MM.1S (cell line): Measurements from ENCODE around the gene PTK7.

Experiments used
- EZH2 ChIP-seq: fragments of 300-600 bp; sonication (generic); optimal IDR thresholded peaks from 2 replicates; pipeline ENCODE3; 2017; ENCODE audit warnings: low read depth, mild to moderate bottlenecking, antibody characterized with exemption, low read length, mixed read lengths
- EZH2phosphoT487 ChIP-seq: fragments of 300-600 bp; sonication (generic); IDR thresholded peaks from 2 replicates; pipeline ENCODE4 v1.6.1; 2018; ENCODE audit warnings: antibody characterized with exemption, low read length
- TF ChIP-seq, protein P1 (sequence below): fragments of 300-600 bp; sonication (generic); IDR thresholded peaks from 2 replicates; pipeline ENCODE4 v1.5.1; 2016; ENCODE audit warnings: antibody characterized with exemption, low read length, mixed read lengths

DNA sequence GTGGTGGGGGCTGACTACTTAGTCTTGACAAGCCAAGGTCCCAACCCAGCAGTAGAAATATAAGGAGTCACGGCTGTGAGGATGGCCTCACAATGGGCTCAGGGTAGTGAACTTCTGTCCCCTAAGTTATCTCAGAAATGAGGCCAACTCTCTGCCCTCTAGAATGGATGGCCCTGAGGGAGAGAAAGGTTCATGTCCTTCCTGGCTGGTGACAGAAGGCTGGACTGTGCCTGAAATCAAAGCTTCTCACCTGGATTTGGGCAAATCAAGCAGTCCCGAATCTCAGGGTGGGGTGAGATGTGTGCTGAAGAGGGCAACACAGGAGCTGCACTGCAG lies 42.0 kb upstream of the PTK7 start:
- TF ChIP-seq, protein P1, sequence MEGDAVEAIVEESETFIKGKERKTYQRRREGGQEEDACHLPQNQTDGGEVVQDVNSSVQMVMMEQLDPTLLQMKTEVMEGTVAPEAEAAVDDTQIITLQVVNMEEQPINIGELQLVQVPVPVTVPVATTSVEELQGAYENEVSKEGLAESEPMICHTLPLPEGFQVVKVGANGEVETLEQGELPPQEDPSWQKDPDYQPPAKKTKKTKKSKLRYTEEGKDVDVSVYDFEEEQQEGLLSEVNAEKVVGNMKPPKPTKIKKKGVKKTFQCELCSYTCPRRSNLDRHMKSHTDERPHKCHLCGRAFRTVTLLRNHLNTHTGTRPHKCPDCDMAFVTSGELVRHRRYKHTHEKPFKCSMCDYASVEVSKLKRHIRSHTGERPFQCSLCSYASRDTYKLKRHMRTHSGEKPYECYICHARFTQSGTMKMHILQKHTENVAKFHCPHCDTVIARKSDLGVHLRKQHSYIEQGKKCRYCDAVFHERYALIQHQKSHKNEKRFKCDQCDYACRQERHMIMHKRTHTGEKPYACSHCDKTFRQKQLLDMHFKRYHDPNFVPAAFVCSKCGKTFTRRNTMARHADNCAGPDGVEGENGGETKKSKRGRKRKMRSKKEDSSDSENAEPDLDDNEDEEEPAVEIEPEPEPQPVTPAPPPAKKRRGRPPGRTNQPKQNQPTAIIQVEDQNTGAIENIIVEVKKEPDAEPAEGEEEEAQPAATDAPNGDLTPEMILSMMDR, result no peak
- TF ChIP-seq EZH2, result no peak
- TF ChIP-seq EZH2phosphoT487, result no peak
